Activated T-cell treated with anti-CD3 and anti-CD28 coated beads, Interleukin-2, amount 50 U/mL, for 72 hours (primary cell): ENCODE measurements around the gene SERF2. TPM values are rescaled to one million over a fixed set of nuclear protein-coding genes. Genes with fewer than 3 reads are reported as not detected.
A peak's percentile ranks its signal among the peaks of the same experiment; 100 is the strongest.

Experiments
- ATAC-seq, 2 donors: fragments of 150-1000 bp; cut with Tn5 transposase; replicated peaks in 1 of 2; 2 replicates each; pipeline ENCODE4 v1.10.0; 2021; ENCODE audit warnings: moderate library complexity in 2 of 2, mild to moderate bottlenecking in 1 of 2
- DNase-seq, 2 donors: peaks; one replicate each; pipeline ENCODE4 v3.0.0; 2021 to 2022; ENCODE audit warnings: mixed read lengths in 1 of 2
- H3K27ac Mint-ChIP-seq: one replicate; pipeline ENCODE4 v1.8.0; 2022; ENCODE audit warnings: mild to moderate bottlenecking, moderate library complexity, mixed read lengths
- H3K27me3 Mint-ChIP-seq: one replicate; pipeline ENCODE4 v1.8.0; 2022; ENCODE audit warnings: low read depth, mixed read lengths
- H3K36me3 Mint-ChIP-seq, 2 donors: one replicate each; pipeline ENCODE4 v1.8.0; 2022; ENCODE audit warnings: mixed read lengths in 2 of 2, mild to moderate bottlenecking in 1 of 2; ENCODE audit not compliant: insufficient read depth in 2 of 2
- H3K4me1 Mint-ChIP-seq: one replicate; pipeline ENCODE4 v1.8.0; 2022; ENCODE audit warnings: low read depth, mixed read lengths
- H3K4me3 Mint-ChIP-seq, 2 donors: one replicate each; pipeline ENCODE4 v1.8.0; 2022; ENCODE audit warnings: mild to moderate bottlenecking in 2 of 2, mixed read lengths in 2 of 2, moderate library complexity in 2 of 2
- H3K9me3 Mint-ChIP-seq, 2 donors: one replicate each; pipeline ENCODE4 v1.8.0; 2022; ENCODE audit warnings: mixed read lengths in 2 of 2
- total RNA-seq, 2 donors: library from RNA; stranded (reverse); gene quantifications; one replicate each; pipeline ENCODE4 v1.2.3, GENCODE V29; 2022

The SERF2 gene
- total RNA-seq, 2 donors from 2014 or later = 445 to 520 TPM

GRCh38 chr15:43775411-43775965 lies 16.6 kb upstream of the SERF2 start:
- peak overlapping the region; percentile 84 to 98 for H3K4me3 Mint-ChIP-seq
- H3K9me3 Mint-ChIP-seq = no peaks in the 10 kb centered on the region
- no peaks in the 10 kb centered on the region for H3K27me3 Mint-ChIP-seq
- peaks cover 3 to 5% of the 10 kb centered on the region in 2 donors for H3K36me3 Mint-ChIP-seq
- DNase-seq = no peak
- peak overlapping the region; percentile 63 for H3K27ac Mint-ChIP-seq
- peaks cover 36% of the 10 kb centered on the region for H3K4me1 Mint-ChIP-seq
- no peak for ATAC-seq

GRCh38 chr15:43776101-43776717 lies 15.9 kb upstream of the SERF2 start:
- Mint-ChIP-seq H3K4me3 (peak overlapping the region; percentile 84 to 98), H3K27me3 (no peaks in the 10 kb centered on the region), H3K27ac (no peak overlapping the region), H3K4me1 (peaks cover 36% of the 10 kb centered on the region), H3K36me3 (peaks cover 0 to 2% of the 10 kb centered on the region in 2 donors), H3K9me3 (no peaks in the 10 kb centered on the region)
- DNase-seq = peak; percentile 20 to 33
- ATAC-seq = peak in 1 of 2 donors; percentile 3

DNA sequence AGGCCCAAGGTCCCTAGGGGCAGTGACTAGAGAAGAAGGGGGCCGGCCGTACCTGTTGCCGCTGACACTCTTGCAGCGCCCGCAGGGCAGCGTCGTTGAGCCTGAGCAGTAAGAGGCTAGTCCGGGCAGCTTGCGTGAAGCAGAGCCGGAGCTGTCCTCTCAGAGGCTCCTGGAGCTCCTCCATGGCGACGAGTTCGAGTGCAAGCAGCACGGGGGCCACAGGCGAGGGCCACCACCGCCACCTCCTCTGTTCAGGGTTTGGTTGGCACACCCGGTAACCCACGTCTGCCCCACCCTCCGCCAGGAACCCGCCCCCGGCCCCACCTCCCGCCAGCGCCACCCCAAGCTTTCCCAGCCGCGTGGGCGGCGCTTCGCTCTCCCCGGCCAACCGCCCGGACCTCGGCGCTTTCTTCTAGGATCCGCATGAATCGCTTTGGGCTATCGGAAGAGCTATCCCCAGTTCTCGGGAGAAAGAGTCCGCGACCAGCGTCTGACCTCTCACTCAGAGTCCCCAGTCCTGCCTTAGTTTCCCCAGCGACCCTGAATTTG lies 15.3 kb upstream of the SERF2 start, which contains the start of gene ELL3:
Gene ELL3 (minus strand): TSS at position 249 of the 549 bp plus-strand sequence. CDS start 65 bp downstream, at position 184.
- Mint-ChIP-seq H3K4me1 (peaks cover 36% of the 10 kb centered on the region), H3K27me3 (no peaks in the 10 kb centered on the region), H3K9me3 (no peaks in the 10 kb centered on the region), H3K36me3 (peaks cover 0 to under 1% of the 10 kb centered on the region in 2 donors), H3K27ac (peak within 1 kb of the TSS; percentile 87), H3K4me3 (peak within 1 kb of the TSS; percentile 84 to 98)
- DNase-seq (peak; percentile 80), ATAC-seq (peak; percentile 75 to 78)

- H3K27ac Mint-ChIP-seq = peak overlapping the region; percentile 87
- no peaks in the 10 kb centered on the region for H3K36me3 Mint-ChIP-seq
- H3K4me3 Mint-ChIP-seq = peak overlapping the region; percentile 84 to 98
- DNase-seq (peak; percentile 86 to 93), ATAC-seq (peak; percentile 85 to 90)
- H3K4me1 Mint-ChIP-seq = peaks cover 36% of the 10 kb centered on the region
- no peaks in the 10 kb centered on the region for H3K9me3 Mint-ChIP-seq
- H3K27me3 Mint-ChIP-seq = no peaks in the 10 kb centered on the region
These were observed 14.7 kb upstream of the SERF2 start for GRCh38 chr15:43777267-43777914.

GRCh38 chr15:43779016-43779415 lies 13.1 kb upstream of the SERF2 start:
- DNase-seq (no peak), ATAC-seq (no peak)
- no peaks in the 10 kb centered on the region for H3K9me3 Mint-ChIP-seq
- H3K4me1 Mint-ChIP-seq = peaks cover 36% of the 10 kb centered on the region
- H3K4me3 Mint-ChIP-seq = peak overlapping the region; percentile 14 to 15
- no peaks in the 10 kb centered on the region for H3K27me3 Mint-ChIP-seq
- H3K27ac Mint-ChIP-seq = no peak overlapping the region
- H3K36me3 Mint-ChIP-seq = no peaks in the 10 kb centered on the region

- H3K27me3 Mint-ChIP-seq = no peaks in the 10 kb centered on the region
- H3K4me3 Mint-ChIP-seq = no peak overlapping the region
- no peaks in the 10 kb centered on the region for H3K9me3 Mint-ChIP-seq
- peaks cover 12 to 15% of the 10 kb centered on the region in 2 donors for H3K36me3 Mint-ChIP-seq
- no peak for ATAC-seq
- no peak overlapping the region for H3K27ac Mint-ChIP-seq
- no peak for DNase-seq
- peaks cover 20% of the 10 kb centered on the region for H3K4me1 Mint-ChIP-seq
These were observed 2.7 kb upstream of the SERF2 start for GRCh38 chr15:43789409-43789808.

- H3K9me3 Mint-ChIP-seq = no peaks in the 10 kb centered on the region
- H3K27me3 Mint-ChIP-seq = no peaks in the 10 kb centered on the region
- peak; percentile 40 to 44 for DNase-seq
- peak overlapping the region; percentile 97 for H3K27ac Mint-ChIP-seq
- peak overlapping the region; percentile 97 for H3K4me3 Mint-ChIP-seq
- peaks cover 43% of the 10 kb centered on the region for H3K4me1 Mint-ChIP-seq
- peaks cover 16 to 29% of the 10 kb centered on the region in 2 donors for H3K36me3 Mint-ChIP-seq
- no peak for ATAC-seq
These were observed 799 bp downstream of the SERF2 start for GRCh38 chr15:43792761-43793476.

GRCh38 chr15:43793647-43794046 lies 1.5 kb downstream of the SERF2 start:
- peaks cover 49% of the 10 kb centered on the region for H3K4me1 Mint-ChIP-seq
- H3K9me3 Mint-ChIP-seq = no peaks in the 10 kb centered on the region
- peak overlapping the region; percentile 97 for H3K4me3 Mint-ChIP-seq
- DNase-seq (no peak), ATAC-seq (no peak)
- H3K36me3 Mint-ChIP-seq = peaks cover 19 to 29% of the 10 kb centered on the region in 2 donors
- no peaks in the 10 kb centered on the region for H3K27me3 Mint-ChIP-seq
- peak overlapping the region; percentile 97 for H3K27ac Mint-ChIP-seq

DNA sequence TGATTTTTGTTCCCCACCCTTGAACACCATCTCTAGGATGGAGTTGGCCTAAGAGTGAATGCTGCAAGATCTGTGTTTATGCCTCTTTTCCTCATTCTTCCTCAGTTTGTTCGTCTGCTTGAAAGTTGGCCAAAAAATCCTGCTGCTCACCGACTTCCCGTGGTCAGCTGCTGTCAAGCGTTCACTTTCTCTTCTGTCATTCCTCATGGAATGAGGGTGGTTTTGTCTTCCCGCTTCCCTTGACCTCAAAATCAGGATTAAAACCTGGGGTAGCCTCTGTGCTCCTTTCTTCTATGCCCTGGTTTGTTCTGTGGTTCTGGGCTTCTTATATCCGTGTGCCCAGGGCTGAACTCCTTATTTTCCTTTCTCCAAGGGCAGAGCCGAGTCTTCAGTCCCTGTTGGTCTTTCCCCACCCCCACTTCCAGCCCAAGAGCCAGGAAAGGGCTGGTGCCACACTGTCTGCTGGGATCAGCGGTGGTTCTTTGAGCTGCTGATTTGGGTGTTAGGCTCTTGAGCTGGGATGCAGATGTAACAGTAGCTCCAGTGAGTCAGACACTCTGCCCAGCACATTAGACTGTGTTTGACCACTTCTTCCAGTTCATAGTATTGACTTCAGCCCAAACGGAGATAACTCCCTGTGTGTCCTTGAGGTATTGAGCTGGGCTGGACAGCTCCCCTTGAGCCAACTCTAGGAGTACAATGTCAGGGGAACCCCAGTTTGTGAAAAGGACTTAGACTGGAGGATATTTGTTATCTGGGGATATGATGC lies 2.3 kb downstream of the SERF2 start:
- H3K36me3 Mint-ChIP-seq = peaks cover 19 to 32% of the 10 kb centered on the region in 2 donors
- peaks cover 57% of the 10 kb centered on the region for H3K4me1 Mint-ChIP-seq
- no peaks in the 10 kb centered on the region for H3K27me3 Mint-ChIP-seq
- H3K27ac Mint-ChIP-seq = peak overlapping the region; percentile 97
- peak overlapping the region; percentile 97 for H3K4me3 Mint-ChIP-seq
- ATAC-seq (no peak), DNase-seq (no peak)
- no peaks in the 10 kb centered on the region for H3K9me3 Mint-ChIP-seq

DNA sequence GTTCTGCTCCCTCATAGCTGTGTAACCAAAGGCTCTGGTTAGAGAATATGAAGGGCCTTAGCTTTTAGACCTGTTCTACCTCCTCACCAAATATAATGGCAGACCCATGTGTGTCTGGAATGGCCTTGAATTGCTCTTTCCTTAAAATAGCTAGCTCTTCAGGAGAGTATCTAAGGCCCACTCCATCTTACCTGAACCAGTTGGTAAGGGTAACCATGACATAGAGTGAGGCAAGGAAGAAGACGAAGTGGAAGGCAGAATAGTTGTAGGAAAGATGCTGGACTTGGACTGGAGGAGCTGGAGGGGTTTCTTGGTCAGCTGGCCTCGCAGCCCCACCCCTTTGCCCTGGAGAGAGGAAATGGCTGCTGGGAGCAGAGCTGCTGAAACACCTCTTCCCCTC lies 3.1 kb downstream of the SERF2 start:
- peaks cover 65% of the 10 kb centered on the region for H3K4me1 Mint-ChIP-seq
- H3K9me3 Mint-ChIP-seq = no peaks in the 10 kb centered on the region
- peaks cover 19 to 37% of the 10 kb centered on the region in 2 donors for H3K36me3 Mint-ChIP-seq
- DNase-seq (no peak), ATAC-seq (no peak)
- no peak overlapping the region for H3K27ac Mint-ChIP-seq
- H3K4me3 Mint-ChIP-seq = no peak overlapping the region
- no peaks in the 10 kb centered on the region for H3K27me3 Mint-ChIP-seq

DNA sequence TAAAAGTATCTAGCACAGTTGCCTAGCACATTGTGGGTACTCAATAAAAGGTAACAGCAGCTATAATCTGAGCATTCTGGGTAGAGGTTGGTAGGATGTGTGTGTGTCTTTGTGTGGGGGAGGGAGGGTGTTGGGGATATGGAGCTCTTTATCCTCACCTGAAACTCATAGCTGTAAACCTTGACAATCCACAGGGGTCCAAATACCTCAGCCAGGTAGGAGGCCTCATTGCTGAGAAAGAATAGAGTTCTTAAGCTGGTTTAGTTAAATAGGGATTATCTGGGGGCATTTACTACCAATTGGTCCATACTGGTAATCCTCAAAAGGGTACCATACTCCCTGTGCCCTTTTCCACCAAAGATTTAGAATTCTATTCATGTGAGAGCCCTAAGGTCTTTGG lies 3.9 kb downstream of the SERF2 start:
- Mint-ChIP-seq H3K36me3 (peaks cover 21 to 42% of the 10 kb centered on the region in 2 donors), H3K27me3 (no peaks in the 10 kb centered on the region), H3K27ac (no peak overlapping the region), H3K9me3 (no peaks in the 10 kb centered on the region), H3K4me1 (peaks cover 67% of the 10 kb centered on the region), H3K4me3 (no peak overlapping the region)
- no peak for DNase-seq
- ATAC-seq = no peak

GRCh38 chr15:43796566-43796965 lies 4.4 kb downstream of the SERF2 start:
- Mint-ChIP-seq H3K4me3 (no peak overlapping the region), H3K27ac (peak overlapping the region; percentile 27), H3K36me3 (peaks cover 21 to 48% of the 10 kb centered on the region in 2 donors), H3K4me1 (peaks cover 68% of the 10 kb centered on the region), H3K27me3 (no peaks in the 10 kb centered on the region), H3K9me3 (no peaks in the 10 kb centered on the region)
- ATAC-seq = no peak
- no peak for DNase-seq
